SJSA1 (cell line): ENCODE results near the gene WNT10A. TPM values are rescaled to one million over a fixed set of nuclear protein-coding genes. Genes with fewer than 3 reads are reported as not detected.

Experiments
- DNase-seq, 2 experiments: peaks; one replicate each; pipeline ENCODE4 v3.0.0-alpha.2; 2015 to 2020; ENCODE audit warnings: low spot score in 2 of 2, low read depth in 1 of 2
- H3K27ac ChIP-seq: fragments of 250-450 bp; sonication (Bioruptor Pico); 2 replicates; pipeline ENCODE4 v1.5.1; 2020; ENCODE audit warnings: mild to moderate bottlenecking, moderate library complexity
- H3K27me3 ChIP-seq: fragments of 250-450 bp; sonication (Bioruptor Pico); replicated peaks from 2 replicates; pipeline ENCODE4 v1.5.1; 2020; ENCODE audit warnings: mild to moderate bottlenecking, moderate library complexity
- H3K36me3 ChIP-seq: fragments of 250-450 bp; sonication (Bioruptor Pico); 2 replicates; pipeline ENCODE4 v1.5.1; 2020; ENCODE audit warnings: mild to moderate bottlenecking
- H3K4me1 ChIP-seq: fragments of 250-450 bp; sonication (Bioruptor Pico); replicated peaks from 2 replicates; pipeline ENCODE4 v1.6.1; 2021; ENCODE audit warnings: mild to moderate bottlenecking
- H3K4me3 ChIP-seq: fragments of 250-450 bp; sonication (Bioruptor Pico); 2 replicates; pipeline ENCODE4 v1.5.1; 2020; ENCODE audit warnings: mild to moderate bottlenecking
- H3K9me3 ChIP-seq: fragments of 250-450 bp; sonication (Bioruptor Pico); replicated peaks from 2 replicates; pipeline ENCODE4 v1.5.1; 2020; ENCODE audit warnings: mild to moderate bottlenecking
- total RNA-seq: library from RNA; depleted of rRNA; stranded (reverse); fragments of >200 nt; shearing (Covaris generic); gene quantifications from 2 replicates; pipeline ENCODE4 v1.2.3, GENCODE V29; 2014

Gene WNT10A
- total RNA-seq, 1 experiment from 2014 or later = not detected

DNA sequence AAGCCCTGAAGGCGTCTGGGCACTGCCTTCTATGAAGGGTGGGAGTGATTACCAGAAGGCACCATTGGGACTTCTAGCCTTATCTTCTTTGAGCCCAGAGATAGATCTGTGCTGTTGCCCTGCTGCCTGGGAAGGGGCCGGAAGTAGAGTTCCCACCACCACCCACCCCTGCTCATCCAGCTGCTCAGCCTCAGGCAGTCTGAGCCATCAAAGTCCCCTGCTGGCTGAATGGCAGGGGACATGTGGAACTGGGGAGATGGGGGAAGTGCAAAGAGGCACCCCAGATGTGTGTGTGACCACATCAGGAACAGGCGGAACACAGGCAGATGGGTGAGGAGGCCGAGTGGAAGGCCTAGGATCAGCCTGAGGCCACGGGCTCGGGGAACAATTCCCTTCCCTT lies 3.3 kb upstream of the WNT10A start:
- H3K27ac ChIP-seq = no peak overlapping the region
- no peaks in the 10 kb centered on the region for H3K9me3 ChIP-seq
- no peaks in the 10 kb centered on the region for H3K4me1 ChIP-seq
- DNase-seq = no peak
- no peak overlapping the region for H3K4me3 ChIP-seq
- peaks cover 70% of the 10 kb centered on the region for H3K27me3 ChIP-seq
- H3K36me3 ChIP-seq = no peaks in the 10 kb centered on the region

DNA sequence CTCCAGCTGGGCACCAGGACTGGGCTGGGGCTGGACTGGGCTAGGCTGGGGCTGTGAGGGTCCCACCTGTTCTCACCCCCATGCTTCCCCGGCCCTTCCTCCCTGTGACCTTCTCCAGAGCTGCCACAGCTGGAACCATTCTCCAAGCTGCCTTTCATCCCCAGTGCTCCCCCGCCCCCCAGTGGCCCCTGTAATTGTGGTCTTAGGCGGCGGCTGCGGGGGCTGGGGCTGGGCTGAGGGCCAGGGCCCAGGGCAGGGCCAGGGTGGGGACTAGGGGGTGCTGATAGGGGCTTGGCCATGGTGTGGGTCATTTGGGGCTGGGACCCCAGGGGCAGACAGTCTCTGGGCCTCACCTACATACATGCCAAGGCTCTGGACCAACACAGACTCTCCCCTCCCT lies 2.8 kb upstream of the WNT10A start:
- Histone ChIP-seq H3K27me3 (peaks cover 70% of the 10 kb centered on the region), H3K27ac (no peak overlapping the region), H3K4me3 (no peak overlapping the region), H3K9me3 (no peaks in the 10 kb centered on the region), H3K4me1 (no peaks in the 10 kb centered on the region), H3K36me3 (no peaks in the 10 kb centered on the region)
- DNase-seq = no peak

GRCh38 chr2:218878486-218878885 lies 2.2 kb upstream of the WNT10A start:
- H3K9me3 ChIP-seq = no peaks in the 10 kb centered on the region
- DNase-seq = no peak
- H3K27ac ChIP-seq = no peak overlapping the region
- H3K4me1 ChIP-seq = no peaks in the 10 kb centered on the region
- H3K36me3 ChIP-seq = no peaks in the 10 kb centered on the region
- H3K4me3 ChIP-seq = no peak overlapping the region
- H3K27me3 ChIP-seq = peaks cover 68% of the 10 kb centered on the region

- Histone ChIP-seq H3K27ac (no peak overlapping the region), H3K9me3 (no peaks in the 10 kb centered on the region), H3K4me1 (no peaks in the 10 kb centered on the region), H3K36me3 (no peaks in the 10 kb centered on the region), H3K27me3 (peaks cover 66% of the 10 kb centered on the region), H3K4me3 (no peak overlapping the region)
- DNase-seq = no peak
Measured at GRCh38 chr2:218878926-218879761, 1.5 kb upstream of the WNT10A start.

GRCh38 chr2:218879776-218880101 lies 913 bp upstream of the WNT10A start:
- Histone ChIP-seq H3K27me3 (peaks cover 65% of the 10 kb centered on the region), H3K9me3 (no peaks in the 10 kb centered on the region), H3K36me3 (no peaks in the 10 kb centered on the region), H3K4me3 (no peak overlapping the region), H3K27ac (no peak overlapping the region), H3K4me1 (no peaks in the 10 kb centered on the region)
- DNase-seq = no peak

DNA sequence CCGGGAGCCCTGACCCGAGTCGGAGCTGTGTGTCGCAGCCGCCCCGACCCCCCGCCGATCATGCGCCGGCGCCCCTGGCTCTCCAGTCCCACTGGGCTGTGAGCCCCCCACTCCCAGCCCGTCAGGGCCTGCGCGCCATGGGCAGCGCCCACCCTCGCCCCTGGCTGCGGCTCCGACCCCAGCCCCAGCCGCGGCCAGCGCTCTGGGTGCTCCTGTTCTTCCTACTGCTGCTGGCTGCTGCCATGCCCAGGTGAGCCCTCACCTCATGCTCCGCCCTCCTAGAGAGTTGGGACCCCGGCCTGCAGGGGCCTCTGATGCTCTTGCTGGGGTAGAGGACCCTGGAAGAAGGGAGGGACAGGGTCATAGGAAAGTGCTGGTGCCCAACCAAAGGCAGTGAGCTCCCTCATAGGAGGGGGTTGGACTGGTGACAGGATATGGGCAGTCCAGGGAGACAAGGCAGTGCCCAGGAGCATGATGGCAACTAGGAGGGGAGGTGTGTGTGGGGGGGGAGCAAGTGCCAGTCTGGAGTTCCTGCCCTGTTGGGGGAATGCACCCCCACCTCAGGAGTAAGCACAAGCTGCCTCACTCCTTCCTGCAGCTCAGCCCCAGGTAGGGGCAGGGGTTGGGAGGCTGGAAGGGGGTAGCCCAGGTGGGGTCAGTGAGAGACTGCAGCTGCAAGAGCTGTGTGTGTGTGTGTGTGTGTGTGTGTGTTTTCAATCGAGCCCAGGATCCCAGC lies 375 bp downstream of the WNT10A start:
- H3K36me3 ChIP-seq = no peaks in the 10 kb centered on the region
- H3K27me3 ChIP-seq = peaks cover 62% of the 10 kb centered on the region
- no peaks in the 10 kb centered on the region for H3K4me1 ChIP-seq
- H3K27ac ChIP-seq = no peak overlapping the region
- no peak overlapping the region for H3K4me3 ChIP-seq
- no peaks in the 10 kb centered on the region for H3K9me3 ChIP-seq
- no peak for DNase-seq

GRCh38 chr2:218881744-218882460 lies 1.2 kb downstream of the WNT10A start:
- Histone ChIP-seq H3K27me3 (peaks cover 57% of the 10 kb centered on the region), H3K4me3 (no peak overlapping the region), H3K36me3 (no peaks in the 10 kb centered on the region), H3K4me1 (no peaks in the 10 kb centered on the region), H3K27ac (no peak overlapping the region), H3K9me3 (no peaks in the 10 kb centered on the region)
- DNase-seq = no peak

GRCh38 chr2:218882461-218882816 lies 1.8 kb downstream of the WNT10A start:
- Histone ChIP-seq H3K4me1 (no peaks in the 10 kb centered on the region), H3K27me3 (peaks cover 58% of the 10 kb centered on the region), H3K9me3 (no peaks in the 10 kb centered on the region), H3K36me3 (no peaks in the 10 kb centered on the region), H3K4me3 (no peak overlapping the region), H3K27ac (no peak overlapping the region)
- DNase-seq = no peak

DNA sequence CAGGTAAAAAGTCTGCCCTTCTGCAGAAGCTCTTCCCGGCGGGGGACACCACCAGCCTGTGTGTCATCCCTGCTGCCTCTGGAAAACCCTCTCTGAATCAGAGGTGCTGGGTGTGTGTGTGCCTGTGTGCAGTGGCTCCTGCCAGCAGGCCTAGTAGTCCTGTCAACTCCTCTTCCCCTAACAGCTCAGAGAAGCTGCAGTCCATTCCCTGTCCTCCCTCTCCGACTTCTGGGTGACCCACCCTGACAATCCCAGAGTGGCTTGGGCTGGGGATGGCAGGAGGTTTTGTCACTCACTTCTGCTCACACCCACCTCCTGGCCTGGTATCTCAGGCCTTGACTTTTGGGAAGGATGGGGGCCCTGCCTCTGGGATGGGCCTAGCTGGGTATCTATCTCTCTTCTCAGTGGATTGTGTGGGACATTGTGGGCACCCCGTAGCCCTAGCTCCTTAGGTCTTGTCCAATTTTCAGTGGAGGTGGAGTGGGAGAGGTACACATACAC lies 2.3 kb downstream of the WNT10A start:
- Histone ChIP-seq H3K4me3 (no peak overlapping the region), H3K27ac (no peak overlapping the region), H3K36me3 (no peaks in the 10 kb centered on the region), H3K4me1 (no peaks in the 10 kb centered on the region), H3K27me3 (peaks cover 63% of the 10 kb centered on the region), H3K9me3 (no peaks in the 10 kb centered on the region)
- no peak for DNase-seq

DNA sequence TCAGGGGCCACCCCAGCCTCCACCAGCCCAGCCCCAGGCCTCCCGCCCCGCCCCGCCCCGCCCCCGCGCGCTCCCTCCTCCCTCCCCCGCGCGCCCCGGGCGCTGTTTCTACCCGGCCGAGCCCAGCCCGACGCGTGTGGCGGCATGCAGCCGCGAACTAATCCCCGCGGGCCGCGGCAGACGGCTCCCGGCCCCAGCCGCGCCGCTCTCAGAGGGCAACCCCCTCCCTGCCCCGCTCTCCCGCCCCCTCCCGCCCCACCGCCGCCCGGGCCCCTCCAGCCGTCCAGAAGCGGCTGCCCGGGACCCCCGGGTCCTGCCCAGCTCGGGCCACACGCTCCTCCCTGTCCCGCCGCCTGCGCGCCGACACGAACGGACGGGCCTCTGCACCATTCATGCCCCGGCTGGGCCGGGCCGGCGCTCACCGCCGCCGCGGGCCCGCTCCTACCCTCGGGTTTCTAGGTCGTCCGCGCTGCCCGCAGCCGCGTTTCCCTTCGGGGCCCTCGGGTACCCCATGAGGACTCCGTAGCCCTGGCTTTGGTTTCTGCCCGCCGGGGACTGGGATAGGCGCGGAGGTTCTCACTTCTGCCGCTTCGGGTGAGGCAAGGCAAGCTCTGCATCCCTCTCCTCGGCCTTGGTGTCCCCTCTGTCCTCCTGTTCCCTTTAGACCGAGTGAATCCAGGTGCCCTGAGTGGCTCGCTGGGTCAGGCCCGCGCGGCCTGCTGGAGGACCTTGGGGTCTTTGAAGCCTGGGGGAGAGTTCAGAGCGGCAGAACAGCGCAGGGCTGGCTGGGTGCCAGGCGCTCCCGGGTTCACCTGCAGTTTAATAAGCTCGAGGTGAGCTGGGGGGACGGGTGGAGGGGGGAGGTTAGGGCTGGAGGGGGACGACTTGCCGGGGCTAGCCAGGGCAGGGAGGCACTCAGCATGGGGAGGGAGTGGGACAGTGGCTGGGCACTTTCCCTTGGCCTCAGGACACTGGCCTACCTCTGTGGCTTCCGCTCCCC lies 3.1 kb downstream of the WNT10A start:
- Histone ChIP-seq H3K27ac (no peak overlapping the region), H3K36me3 (no peaks in the 10 kb centered on the region), H3K27me3 (peaks cover 59% of the 10 kb centered on the region), H3K4me1 (no peaks in the 10 kb centered on the region), H3K4me3 (no peak overlapping the region), H3K9me3 (no peaks in the 10 kb centered on the region)
- no peak for DNase-seq

DNA sequence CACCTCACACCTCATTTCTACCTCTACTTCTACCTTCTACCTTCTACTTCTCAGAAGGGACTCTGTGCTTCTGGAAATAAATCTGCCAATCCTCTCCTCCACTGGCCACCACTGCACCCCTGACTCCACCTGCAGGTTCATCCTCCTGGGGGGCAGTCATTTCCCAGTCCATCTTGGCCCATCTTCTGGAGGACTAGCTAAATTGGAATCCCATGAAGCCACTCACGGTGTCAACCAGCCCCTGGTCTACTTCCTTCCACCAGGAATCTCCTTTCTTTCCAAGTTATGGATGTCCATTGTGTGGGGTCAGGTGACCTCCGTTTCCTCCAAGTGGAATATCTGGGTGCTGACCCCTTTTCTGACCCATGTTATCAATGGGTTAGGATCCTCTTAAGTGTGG lies 3.9 kb downstream of the WNT10A start:
- Histone ChIP-seq H3K9me3 (no peaks in the 10 kb centered on the region), H3K4me1 (no peaks in the 10 kb centered on the region), H3K27me3 (peaks cover 61% of the 10 kb centered on the region), H3K4me3 (no peak overlapping the region), H3K36me3 (no peaks in the 10 kb centered on the region), H3K27ac (no peak overlapping the region)
- no peak for DNase-seq

- Histone ChIP-seq H3K27ac (no peak overlapping the region), H3K27me3 (peaks cover 53% of the 10 kb centered on the region)
- DNase-seq = no peak
Measured at GRCh38 chr2:218885981-218886947, 5.6 kb downstream of the WNT10A start.

More at GRCh38 chr2:218885981-218886947, 5.6 kb downstream of the WNT10A start:
- no peaks in the 10 kb centered on the region for H3K36me3 ChIP-seq
- H3K9me3 ChIP-seq = no peaks in the 10 kb centered on the region
- no peaks in the 10 kb centered on the region for H3K4me1 ChIP-seq
- H3K4me3 ChIP-seq = no peak overlapping the region
